NCI-H748 treated with DMSO at 0.1 percent for 48 hours (cell line): ENCODE measurements around the gene FPGS.
"Not testable (repeated sequence)": the region's sequence is repeated elsewhere in the genome, so short reads cannot be mapped to it uniquely, and the experiment has no call there.

Source experiments
- DNase-seq: peaks from one replicate; lab custom pipeline; 2025; lab: John Stamatoyannopoulos, UW

Gene FPGS

GRCh38 chr9:127838375-127839078, 35.8 kb downstream of the FPGS start:
- DNase-seq = no peak

DNA sequence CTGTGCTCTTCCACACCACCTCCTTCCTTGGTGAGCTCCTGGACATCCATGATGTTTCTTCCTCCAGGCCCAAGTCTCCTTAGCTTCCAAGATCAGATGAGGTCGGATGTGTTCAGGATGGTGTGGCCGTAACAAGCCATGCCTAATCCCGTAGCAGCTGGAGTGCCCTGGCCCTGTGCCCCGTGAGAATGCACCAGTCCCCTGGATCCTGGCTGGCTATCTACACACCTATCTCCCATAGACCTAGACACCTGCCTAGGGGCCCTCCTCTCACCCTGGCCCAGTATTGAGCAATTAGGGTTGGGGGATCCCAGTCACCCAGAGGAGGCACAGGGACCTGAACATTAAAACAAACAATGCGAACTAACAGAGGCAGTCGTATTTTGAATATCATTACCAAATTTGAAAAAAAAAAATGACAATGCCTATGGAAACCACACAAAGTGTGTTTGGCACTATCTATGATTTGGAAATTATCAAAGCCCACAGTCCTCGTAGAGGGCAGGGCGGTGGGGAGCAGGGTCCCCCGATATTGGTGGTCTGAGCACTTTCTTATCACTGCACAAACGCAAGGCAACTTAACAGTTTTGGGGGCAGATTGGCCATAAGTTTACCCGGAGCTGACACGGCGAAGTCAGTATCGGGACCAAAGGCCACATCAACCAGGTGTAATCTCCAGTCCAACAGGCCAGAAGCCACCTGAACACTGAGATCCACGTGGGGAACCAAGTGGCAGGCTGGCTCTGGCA, 38.6 kb downstream of the FPGS start:
- DNase-seq = no peak

DNA sequence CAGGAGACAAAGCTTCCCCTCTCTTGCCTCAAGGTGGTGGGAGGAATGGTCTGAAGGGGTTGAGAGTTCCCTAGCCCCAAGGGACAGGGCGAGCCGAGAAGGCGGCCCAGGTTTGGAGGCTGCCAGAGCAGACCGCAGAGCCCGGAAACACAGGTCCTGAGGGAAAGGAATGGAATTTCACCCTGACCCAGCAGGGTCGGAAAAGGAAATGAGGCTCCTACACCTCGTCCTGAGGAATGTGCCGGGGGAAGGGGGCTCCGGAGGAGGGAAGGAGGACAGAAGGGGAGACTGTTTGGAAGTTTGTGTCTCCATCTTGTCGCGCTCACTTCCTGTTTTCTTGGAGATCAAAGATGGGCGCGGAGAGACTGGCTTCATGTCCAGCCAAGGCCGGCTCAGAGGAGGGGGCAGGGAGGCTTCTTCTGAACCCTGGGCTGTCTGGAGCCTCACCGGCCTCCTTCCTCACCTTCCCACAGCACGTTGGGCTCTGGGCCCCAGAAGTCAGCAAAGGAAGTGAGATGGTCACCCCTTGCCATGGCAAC, 42.2 kb downstream of the FPGS start:
- no peak for DNase-seq

DNA sequence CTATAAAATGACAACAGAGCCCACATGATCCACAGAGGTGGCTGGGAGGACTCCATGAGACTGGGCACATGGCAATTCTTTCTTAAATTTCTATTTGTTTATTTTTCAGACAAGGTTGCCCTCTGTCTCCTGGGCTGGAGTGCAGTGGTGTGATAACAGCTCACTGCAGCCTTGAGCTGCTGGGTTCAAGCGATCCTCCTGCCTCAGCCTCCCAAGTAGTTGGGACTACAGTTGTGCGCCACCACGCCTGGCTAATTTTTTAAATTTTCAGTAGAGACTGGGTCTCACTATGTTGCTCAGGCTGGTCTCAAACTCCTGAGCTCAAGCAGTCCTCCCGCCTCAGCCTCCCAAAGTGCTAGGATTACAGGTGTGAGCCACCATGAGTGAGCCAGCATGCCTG, 42.9 kb downstream of the FPGS start:
- DNase-seq = not testable (repeated sequence)

- no peak for DNase-seq
Measured at GRCh38 chr9:127846443-127847177, 43.9 kb downstream of the FPGS start.

- no peak for DNase-seq
Measured at GRCh38 chr9:127847178-127847510, 44.5 kb downstream of the FPGS start.

DNA sequence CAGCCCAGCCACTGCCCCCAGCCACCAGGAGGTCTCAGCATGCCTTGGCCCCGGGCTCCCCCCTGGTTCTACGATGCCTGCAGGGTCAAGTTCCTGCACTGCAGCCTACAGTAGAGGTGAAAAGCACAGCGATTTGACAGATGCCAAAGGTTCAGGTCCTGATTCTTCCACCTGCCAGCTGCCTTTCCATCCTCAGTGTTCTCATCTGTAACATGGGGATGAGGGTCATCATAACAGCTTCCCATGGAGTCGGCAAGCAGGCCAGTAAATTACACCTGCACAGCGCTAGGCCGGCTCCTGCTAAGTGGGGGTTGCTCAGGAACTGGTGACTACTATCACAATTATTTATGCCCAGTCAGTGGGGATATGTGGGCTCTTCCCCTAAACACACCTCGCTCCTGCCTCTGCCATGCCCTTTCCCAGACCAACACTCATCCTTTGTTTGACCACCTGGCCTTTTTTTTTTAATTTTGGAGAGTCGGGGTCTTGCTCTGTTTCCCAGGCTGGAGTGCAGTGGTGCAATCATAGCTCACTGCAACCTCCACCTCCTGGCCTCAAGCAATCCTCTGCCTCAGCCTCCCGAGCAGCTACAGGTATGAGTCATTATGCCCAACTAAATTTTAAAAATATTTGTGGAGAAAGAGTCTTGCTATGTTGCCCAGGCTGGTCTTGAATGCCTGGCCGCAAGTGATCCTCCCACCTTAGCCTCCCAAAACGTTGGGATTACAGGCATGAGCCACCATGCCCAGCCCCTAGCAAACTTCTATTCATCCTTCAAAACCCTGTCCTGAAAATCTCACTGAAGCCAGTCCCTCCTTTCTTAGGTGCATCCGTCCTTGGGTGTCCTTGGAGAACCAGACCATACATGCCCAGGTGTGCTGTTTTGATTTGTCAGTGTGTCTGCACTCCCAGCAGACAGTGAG, 45.4 kb downstream of the FPGS start:
- DNase-seq = no peak

DNA sequence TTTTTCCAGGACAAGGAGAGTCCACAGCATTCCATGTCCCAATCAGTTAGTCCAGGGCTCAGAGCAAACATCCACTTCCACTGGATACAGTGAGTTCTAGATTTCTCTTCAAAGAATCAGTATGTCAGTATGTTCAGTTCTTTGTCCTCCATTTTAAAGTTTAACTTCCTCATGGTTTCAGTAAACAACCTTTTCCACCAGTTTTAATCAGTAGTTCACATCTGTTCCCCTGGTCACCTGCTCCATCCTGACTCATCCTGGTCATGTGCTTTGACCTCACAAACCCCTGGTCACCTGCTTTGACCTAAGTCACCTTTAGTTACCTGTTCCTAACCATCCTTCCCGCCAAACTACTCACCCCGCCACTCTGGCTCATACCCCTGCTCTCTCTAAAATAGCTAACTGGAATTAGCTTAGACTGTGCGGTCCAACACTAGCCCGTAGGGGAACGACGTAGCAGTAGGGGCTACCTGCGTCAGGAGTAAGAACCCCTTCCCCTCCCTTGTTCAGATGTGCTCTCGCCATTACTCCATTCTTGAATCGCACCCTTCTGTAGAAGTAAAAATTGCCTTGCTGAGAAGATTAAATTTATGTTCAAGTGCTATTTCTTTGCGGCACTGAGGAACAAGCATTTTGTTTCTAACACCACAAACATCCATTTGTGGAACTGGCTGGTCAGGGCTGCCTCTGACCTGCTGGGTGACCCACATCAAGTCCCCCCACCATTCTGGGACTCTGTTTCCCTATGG, 46.2 kb downstream of the FPGS start:
- no peak for DNase-seq

GRCh38 chr9:127850286-127850830, 47.7 kb downstream of the FPGS start:
- DNase-seq = no peak

DNA sequence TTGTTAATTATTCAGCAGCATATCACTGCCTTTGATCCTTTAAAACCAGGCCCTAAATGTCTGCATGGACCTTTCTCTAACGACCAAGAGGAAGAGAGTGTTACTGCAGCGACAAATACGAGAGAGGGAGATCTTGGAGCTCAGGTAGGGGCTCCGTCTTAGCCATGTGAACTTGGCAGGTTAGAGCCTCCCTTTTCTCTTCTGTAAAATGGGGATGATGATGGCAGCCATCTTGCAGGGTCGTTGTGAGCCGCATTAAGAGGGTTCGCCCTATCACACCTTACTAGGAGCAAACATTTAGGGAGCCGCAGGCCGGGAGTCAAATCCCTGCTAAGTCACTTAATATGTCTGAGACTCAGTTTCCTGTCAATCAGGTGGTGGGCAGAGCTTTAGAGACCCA, 50.1 kb downstream of the FPGS start:
- DNase-seq = no peak

GRCh38 chr9:127853312-127854183, 50.9 kb downstream of the FPGS start:
- DNase-seq = no peak

- DNase-seq = no peak
Measured at GRCh38 chr9:127854184-127854806, 51.6 kb downstream of the FPGS start, which contains the start of gene ENG. Gene ENG (minus strand): TSS chr9:127854658. CDS start chr9:127854355, 303 bp downstream.

GRCh38 chr9:127854960-127855359, 52.3 kb downstream of the FPGS start:
- no peak for DNase-seq

- no peak for DNase-seq
Measured at GRCh38 chr9:127855522-127855921, 52.8 kb downstream of the FPGS start.

DNA sequence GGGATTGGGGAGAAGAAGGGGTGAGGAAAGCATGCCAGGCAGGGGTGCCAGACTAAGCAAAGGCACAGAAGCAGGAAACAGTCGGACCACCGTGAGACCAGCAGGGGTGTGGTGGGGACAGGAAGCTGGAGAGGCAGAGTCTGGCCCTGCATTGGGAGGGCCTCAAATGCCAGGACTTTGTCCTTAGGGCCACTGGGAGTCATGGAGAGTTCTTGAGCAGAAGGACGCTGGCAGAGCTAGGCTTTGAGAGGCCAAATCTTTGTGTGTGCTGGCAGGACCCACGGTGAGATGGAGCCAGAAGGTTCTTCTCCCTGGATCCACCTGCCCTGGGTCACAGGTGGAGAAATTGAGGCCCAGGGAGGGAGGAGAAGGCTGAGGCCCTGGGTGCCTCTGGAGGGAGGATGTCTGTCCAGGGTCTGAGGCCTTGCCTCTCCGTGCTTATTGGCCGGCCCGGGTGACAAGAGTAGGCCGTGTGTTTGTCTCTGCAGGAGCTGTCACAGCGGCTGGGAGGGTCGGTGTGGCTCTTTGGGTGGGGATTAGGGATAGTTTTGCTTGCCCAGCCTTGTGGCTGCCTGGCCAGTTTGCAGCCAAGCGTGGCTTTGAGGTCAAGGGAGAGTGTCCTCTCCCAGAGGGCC, 53.5 kb downstream of the FPGS start:
- DNase-seq = no peak

GRCh38 chr9:127856729-127857116, 54.0 kb downstream of the FPGS start:
- DNase-seq = no peak

DNA sequence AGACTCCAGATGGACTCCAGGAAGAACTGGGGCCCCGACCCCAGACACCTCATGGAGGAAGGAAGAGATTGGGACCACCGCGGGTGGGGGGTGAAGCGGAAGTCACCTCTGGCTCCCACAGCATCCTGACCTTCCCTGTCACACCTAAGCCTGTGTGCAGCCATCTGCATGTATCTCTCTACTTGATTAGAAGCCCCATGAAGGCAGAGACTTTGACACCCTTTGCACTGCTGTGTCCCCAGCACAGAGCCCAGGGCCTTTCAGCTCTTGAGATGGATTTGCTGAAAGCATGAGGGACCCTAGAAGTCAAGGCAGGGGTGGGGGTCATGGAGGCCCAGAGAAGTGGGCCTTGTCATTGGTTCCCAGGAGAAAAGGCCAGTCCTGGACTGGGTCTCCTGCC, 54.6 kb downstream of the FPGS start:
- no peak for DNase-seq

DNA sequence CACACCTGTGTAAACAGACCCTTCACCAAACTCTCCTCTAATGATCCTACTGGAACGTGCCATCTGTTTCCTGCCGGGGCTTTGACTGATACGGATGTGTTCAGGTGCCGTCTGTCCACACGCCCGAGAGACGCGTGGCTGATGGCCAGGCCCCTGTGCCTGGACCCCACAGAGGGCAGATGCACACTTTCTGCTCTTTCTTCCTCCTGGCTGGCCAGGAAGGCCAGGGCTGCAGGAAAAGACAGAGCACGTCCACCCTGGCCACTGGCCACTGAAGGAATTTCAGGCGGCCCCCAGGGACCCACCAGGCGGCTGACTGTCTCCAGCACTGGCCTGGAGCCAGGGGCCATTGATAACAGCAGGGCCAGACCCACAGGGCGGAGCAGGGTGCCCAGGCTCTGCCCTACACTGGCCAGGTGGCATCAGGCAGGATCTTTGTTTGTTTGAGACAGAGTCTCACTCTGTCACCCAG, 55.4 kb downstream of the FPGS start:
- peak; percentile 27 for DNase-seq

DNA sequence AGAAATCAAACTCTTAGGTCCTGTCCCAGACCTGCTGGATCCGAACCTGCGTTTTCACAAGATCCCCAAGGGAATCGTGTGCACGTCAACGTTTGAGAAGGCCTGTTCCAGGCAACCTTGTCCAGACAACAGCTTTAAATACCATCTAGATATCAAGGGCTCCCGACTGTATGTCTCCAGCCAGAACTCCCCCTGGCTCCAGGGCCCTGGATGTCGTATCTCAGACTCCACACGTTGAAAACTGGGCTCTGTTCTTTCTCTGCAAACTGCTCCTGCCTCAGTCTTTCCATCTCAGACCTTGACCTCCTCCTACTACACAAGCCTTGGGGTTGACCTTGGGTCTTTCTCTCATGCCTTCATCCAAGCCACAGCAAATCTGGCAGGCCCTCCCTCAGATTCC, 57.6 kb downstream of the FPGS start:
- DNase-seq = no peak
